PFSK-1 (cell line): ENCODE data around the gene HIGD1A.

Source experiments
- POLR2AphosphoS5 ChIP-seq: IDR thresholded peaks from 2 replicates; pipeline ENCODE4 v1.6.1; 2012; ENCODE audit warnings: low read depth, mild to moderate bottlenecking, control low read depth, low read length, moderate library complexity
- REST ChIP-seq, 2 experiments: IDR thresholded peaks; 2 replicates each; pipeline versions ENCODE4 v1.6.1 to v1.8.0; 2011 to 2012; ENCODE audit warnings: low read depth in 2 of 2, low read length in 2 of 2, control low read depth in 1 of 2, inconsistent platforms in 1 of 2, mild to moderate bottlenecking in 1 of 2, moderate library complexity in 1 of 2; ENCODE audit not compliant: insufficient read depth in 1 of 2
- SIN3A ChIP-seq: IDR thresholded peaks from 2 replicates; pipeline ENCODE4 v1.6.1; 2012; ENCODE audit warnings: mild to moderate bottlenecking, low read length, moderate library complexity, borderline replicate concordance; ENCODE audit not compliant: insufficient read depth

- no peak for TF ChIP-seq REST (IDR thresholded peaks at IDR 0.05; ENCODE audit: insufficient read depth in 1 of 2, low read depth in 2 of 2, low read length in 2 of 2)
- TF ChIP-seq POLR2AphosphoS5 = no peak
- no peak for TF ChIP-seq SIN3A
These were observed 23.9 kb downstream of the HIGD1A start for GRCh38 chr3:42780398-42780797.
